Heart right ventricle (tissue), 16 donors: ENCODE measurements around the gene BMP5. TPM values are rescaled to one million over a fixed set of nuclear protein-coding genes. Genes with fewer than 3 reads are reported as not detected.

ENCODE experiments used
- ATAC-seq, 8 donors: fragments of 200-7000 bp; cut with Tn5 transposase; one replicate each; pipeline ENCODE4 v1.9.1; 2020; ENCODE audit warnings: mild to moderate bottlenecking in 8 of 8, moderate library complexity in 8 of 8, moderate number of reproducible peaks in 1 of 8
- DNase-seq, 2 donors: peaks; one replicate each; pipeline ENCODE4 v3.0.0-alpha.2; 2020
- H3K27ac ChIP-seq, 10 donors: fragments of 200-600 bp; sonication (generic) in 2 of 10; one replicate each; pipeline versions ENCODE4 v1.5.0 to v1.8.0; 2020 to 2022; ENCODE audit warnings: mild to moderate bottlenecking in 3 of 10
- H3K27me3 ChIP-seq, 7 donors: fragments of 200-600 bp; one replicate each; pipeline ENCODE4 v1.8.0; 2021 to 2022; ENCODE audit warnings: mild to moderate bottlenecking in 2 of 7
- H3K36me3 ChIP-seq, 9 donors: fragments of 200-600 bp; sonication (generic) in 1 of 9; one replicate each; pipeline versions ENCODE4 v1.5.0 to v1.8.0; 2020 to 2022; ENCODE audit warnings: mild to moderate bottlenecking in 2 of 9
- H3K4me1 ChIP-seq, 9 donors: fragments of 200-600 bp; sonication (generic) in 1 of 9; one replicate each; pipeline versions ENCODE4 v1.5.0 to v1.8.0; 2020 to 2022; ENCODE audit warnings: mild to moderate bottlenecking in 4 of 9
- H3K4me3 ChIP-seq, 10 donors: fragments of 200-600 bp; sonication (generic) in 2 of 10; one replicate each; pipeline versions ENCODE4 v1.5.0 to v1.8.0; 2020 to 2022; ENCODE audit warnings: mild to moderate bottlenecking in 7 of 10, moderate library complexity in 2 of 10
- H3K9me3 ChIP-seq, 11 donors: fragments of 200-600 bp in 10 of 11; sonication (generic) in 2 of 11; one replicate each; pipeline versions ENCODE4 v1.5.0 to v1.8.0; 2013 to 2022; ENCODE audit warnings: mild to moderate bottlenecking in 2 of 11, control low read depth in 1 of 11, moderate library complexity in 1 of 11
- CTCF ChIP-seq, 9 donors: fragments of 200-600 bp; sonication (generic) in 2 of 9; IDR thresholded peaks; one replicate each; pipeline versions ENCODE4 v1.5.0 to v1.8.0; 2021 to 2022; ENCODE audit warnings: antibody characterized with exemption in 9 of 9, mild to moderate bottlenecking in 5 of 9, moderate library complexity in 1 of 9
- WGBS, 2 donors: extraction: QIAGEN DNeasy Blood & Tissue Kit; methylation state at CpG; one replicate each; pipeline ENCODE4 v1.1.7; 2013; ENCODE audit warnings: inconsistent platforms in 1 of 2; 5-methylcytosine and 5-hydroxymethylcytosine counted together
- intact Hi-C, 10 donors: fragments of 100-400 bp; cut with DNase I; formaldehyde crosslinking; loops; one replicate each; pipeline versions ENCODE4 v1.11.1 to v1.14.2; 2022
- polyA plus RNA-seq, 2 donors: library from polyadenylated mRNA; stranded (reverse); fragments of 200-250 nt; gene quantifications; one replicate each; pipeline ENCODE4 v1.2.3, GENCODE V29; 2013
- total RNA-seq, 10 donors: library from RNA; stranded (reverse); fragmentation: NEBNext Ultra II Directional in 3 of 10; extraction: Animal tissue kit (Norgen Biotek cat#: 25700) in 3 of 10; gene quantifications; one replicate each; pipeline versions ENCODE4 v1.2.1 to v1.2.4, GENCODE V29; 2021 to 2023
- donor health status: Arrhythmogenic right ventricular cardiomyopathy.
- donor health status: ischemic (EF 13 %, LVEDD 7.1; RV severe dilation, severe dysfunction).
- donor health status: healthy with polysubstance abuse.
- donor health status: DM: no; HTN: yes; CAD: no.
- donor health status: DM: no; HTN: no; CAD: no.
- donor health status: ischemic (EF 25% LVEDD 6.9; RV normal size, moderate dysfunction).
- donor health status: ischemic (EF 25% LVEDD 5.7; RV mildly dilated, moderate dysfunction).
- donor health status: healthy.
- donor health status: DM: yes; HTN: yes; CAD: no.
- donor health status: Ischemic cardiomyopathy.
- donor health status: ischemic (EF 35%, LVEDD 5.7; RV mildly dilated, moderate dysfunction).
- donor health status: nonischemic (EF 11% LVEDD 7.7; RV severe dilation, severe dysfunction).
- donor health status: DM: yes; HTN: yes; CAD: no.
- donor health status: PGD.
- donor health status: ischemic (EF 29% LVEDD 5.4; RV normal size, mild dysfunction).
- donor health status: nonischemic (EF 23%, LVEDD 6.1; RV moderate dilation, normal function).

Gene BMP5
- total and polyA plus RNA-seq, 12 donors = 0.60 to 3.8 (median 1.8) TPM

- 88 to 89% methylated on average over 1 of the region's 1 CpG for WGBS, 2 donors
- Histone ChIP-seq H3K27me3 (no peaks in the 10 kb centered on the region), H3K9me3 (peaks cover 0 to 14% (median 4%) of the 10 kb centered on the region in 11 donors), H3K4me3 (no peak overlapping the region), H3K27ac (no peak overlapping the region), H3K36me3 (no peaks in the 10 kb centered on the region), H3K4me1 (peaks cover 0 to 5% (median 0%) of the 10 kb centered on the region in 9 donors)
- intact Hi-C loops = no loop called here
- ATAC-seq (no peak), DNase-seq (no peak)
- no peak for TF ChIP-seq CTCF (IDR thresholded peaks at IDR 0.05)
Observed at GRCh38 chr6:55708711-55709110, 166.7 kb downstream of the BMP5 start.

GRCh38 chr6:55705451-55706440 lies 169.6 kb downstream of the BMP5 start:
- no peaks in the 10 kb centered on the region for H3K4me1 ChIP-seq
- H3K27ac ChIP-seq = no peak overlapping the region
- TF ChIP-seq CTCF (IDR thresholded peaks at IDR 0.05) = no peak
- no peaks in the 10 kb centered on the region for H3K27me3 ChIP-seq
- intact Hi-C loops = no loop called here
- DNase-seq (no peak), ATAC-seq (no peak)
- H3K36me3 ChIP-seq = no peaks in the 10 kb centered on the region
- no peak overlapping the region for H3K4me3 ChIP-seq
- 66 to 71% methylated on average over 2 of the region's 2 CpGs for WGBS, 2 donors
- H3K9me3 ChIP-seq = peaks cover 0 to 15% (median 4%) of the 10 kb centered on the region in 11 donors

DNA sequence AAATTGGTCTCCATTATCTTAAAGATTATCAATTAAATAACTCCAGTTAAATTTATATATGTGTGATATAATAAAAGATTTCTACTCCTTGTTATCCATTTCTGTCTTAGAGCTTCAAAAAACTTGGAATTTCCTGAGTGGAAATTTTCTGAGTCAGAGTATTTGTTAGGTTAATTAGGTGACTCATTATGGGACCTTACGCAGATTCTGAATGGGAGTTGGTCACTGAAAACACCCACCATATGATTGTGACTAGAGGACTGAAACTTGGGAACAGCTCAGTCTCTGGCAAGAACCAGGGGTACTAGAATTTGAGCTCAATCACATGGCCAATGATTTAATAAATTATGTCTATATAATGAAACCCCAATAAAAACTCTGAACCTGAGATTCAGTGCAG lies 171.0 kb downstream of the BMP5 start:
- H3K36me3 ChIP-seq = no peaks in the 10 kb centered on the region
- H3K27me3 ChIP-seq = no peaks in the 10 kb centered on the region
- intact Hi-C loops = no loop called here
- ATAC-seq (no peak), DNase-seq (no peak)
- H3K4me1 ChIP-seq = no peaks in the 10 kb centered on the region
- no peak overlapping the region for H3K27ac ChIP-seq
- H3K4me3 ChIP-seq = no peak overlapping the region
- peaks cover 0 to 15% (median 4%) of the 10 kb centered on the region in 11 donors for H3K9me3 ChIP-seq
- 61 to 74% methylated on average over 1 of the region's 1 CpG for WGBS, 2 donors
- TF ChIP-seq CTCF (IDR thresholded peaks at IDR 0.05) = no peak
